ENCODE results near the gene AGL. TPM values are rescaled to one million over a fixed set of nuclear protein-coding genes. Genes with fewer than 3 reads are reported as not detected.

Gene AGL
- total and polyA plus RNA-seq, 2 of the 13 experiments (the other 11 are each of a cell fraction or from before 2014, with no cell fraction given): 4.3 to 13.1 TPM

GRCh38 chr1:99849744-99850458, at the start of gene AGL (continued):
- TF ChIP-seq PRDM10 (CRISPR knock-in tag; IDR thresholded peaks at IDR 0.05; ENCODE audit: low read depth) (0 out of 2 replicates have a peak, but pooled peaks have one; percentile 24), ZFP1 (CRISPR knock-in tag; IDR thresholded peaks at IDR 0.05) (0 out of 2 replicates have a peak, but pooled peaks have one; percentile 31), HDAC2 (CRISPR knock-in tag; IDR thresholded peaks at IDR 0.05) (peak; percentile 53; the same call in 1 of the 2 replicates), PCBP2 (optimal IDR thresholded peaks at IDR 0.05; ENCODE audit: low read depth, low read length, poor library complexity, severe bottlenecking) (no peak), ZNF143 (CRISPR knock-in tag; IDR thresholded peaks at IDR 0.05) (no peak; the same call in none of the 2 replicates), GMEB2 (CRISPR knock-in tag; IDR thresholded peaks at IDR 0.05; ENCODE audit: low read depth) (no peak), BRF2 (CRISPR knock-in tag; IDR thresholded peaks at IDR 0.05) (peak; percentile 77; the same call in 1 of the 2 replicates), FOXP4 (CRISPR knock-in tag; IDR thresholded peaks at IDR 0.05) (peak; percentile 54), CBX1 (IDR thresholded peaks at IDR 0.05; ENCODE audit: low read depth) (peak; percentile 56), IRF9 (CRISPR knock-in tag; IDR thresholded peaks at IDR 0.05; ENCODE audit: borderline replicate concordance) (peak; percentile 80; the same call in 1 of the 2 replicates), ZNF670 (CRISPR knock-in tag; IDR thresholded peaks at IDR 0.05; ENCODE audit: borderline replicate concordance) (peak; percentile 19; the same call in 1 of the 2 replicates), MAF1 (CRISPR knock-in tag; IDR thresholded peaks at IDR 0.05; ENCODE audit: borderline replicate concordance) (peak; percentile 94; the same call in 1 of the 2 replicates), HNRNPL (IDR thresholded peaks at IDR 0.05; ENCODE audit: low read depth, low read length) (peak; percentile 34; the same call in 1 of the 2 replicates), MXD3 (CRISPR knock-in tag; IDR thresholded peaks at IDR 0.05) (peak; percentile 86; the same call in 1 of the 2 replicates), ETV6 (CRISPR knock-in tag; conservative IDR thresholded peaks at IDR 0.05) (0 out of 2 replicates have a peak, but pooled peaks have one; percentile 13), ZNF317 (CRISPR knock-in tag; IDR thresholded peaks at IDR 0.05) (peak; percentile 79), ZNF350 (CRISPR knock-in tag; IDR thresholded peaks at IDR 0.05; ENCODE audit: borderline replicate concordance, low read depth) (peak; percentile 87; the same call in 1 of the 2 replicates), SOX5 (CRISPR knock-in tag; IDR thresholded peaks at IDR 0.05; ENCODE audit: borderline replicate concordance) (peak; percentile 15; the same call in 1 of the 2 replicates)

Measured in HepG2 (cell line).